Pancreas (tissue), 10 donors: ENCODE data around the gene IL1F10. TPM values are rescaled to one million over a fixed set of nuclear protein-coding genes. Genes with fewer than 3 reads are reported as not detected.

Source experiments
- ATAC-seq, 4 donors: fragments of 200-7000 bp; cut with Tn5 transposase; one replicate each; pipeline versions ENCODE4 v1.8.0 to v1.9.1; 2020; ENCODE audit warnings: mild to moderate bottlenecking in 4 of 4, moderate library complexity in 4 of 4
- DNase-seq, 6 donors: peaks; one replicate each; pipeline ENCODE4 v3.0.0-alpha.2; 2020
- FAIRE-seq: peaks from 2 replicates; lab custom pipeline; 2012; peaks lifted over from hg19 to GRCh38; lab: Jason Lieb, UNC
- H3K27ac ChIP-seq, 4 donors: fragments of 200-600 bp; sonication (generic); 1 replicate in 3 of 4; 2 replicates in 1 of 4; pipeline versions ENCODE4 v1.5.0 to v1.8.0; 2020
- H3K27me3 ChIP-seq, 4 donors: fragments of 200-600 bp; one replicate each; pipeline ENCODE4 v1.8.0; 2021
- H3K36me3 ChIP-seq, 3 donors: fragments of 200-600 bp; sonication (generic) in 1 of 3; one replicate each; pipeline versions ENCODE4 v1.5.0 to v1.8.0; 2020 to 2021
- H3K4me1 ChIP-seq, 3 donors: fragments of 200-600 bp; one replicate each; pipeline ENCODE4 v1.8.0; 2021
- H3K4me3 ChIP-seq, 4 donors: fragments of 200-600 bp; sonication (generic) in 2 of 4; one replicate each; pipeline versions ENCODE4 v1.5.0 to v1.8.0; 2020 to 2021
- H3K9me3 ChIP-seq, 4 donors: fragments of 200-600 bp; one replicate each; pipeline ENCODE4 v1.8.0; 2021
- CTCF ChIP-seq, 4 donors: fragments of 200-600 bp; sonication (generic) in 3 of 4; IDR thresholded peaks; one replicate each; pipeline versions ENCODE4 v1.5.0 to v1.8.0; 2021; ENCODE audit warnings: antibody characterized with exemption in 4 of 4
- WGBS, 2 donors: extraction: QIAGEN DNeasy Blood & Tissue Kit; methylation state at CpG; one replicate each; pipeline ENCODE4 v1.1.7; 2013; 5-methylcytosine and 5-hydroxymethylcytosine counted together
- intact Hi-C, 3 donors: fragments of 100-400 bp; cut with DNase I; formaldehyde crosslinking; loops; one replicate each; pipeline versions ENCODE4 v1.11.1 to v1.14.2; 2022
- polyA plus RNA-seq, 2 donors: library from polyadenylated mRNA; stranded (reverse); fragments of 200-250 nt; gene quantifications; one replicate each; pipeline ENCODE4 v1.2.3, GENCODE V29; 2013
- total RNA-seq, 6 donors: library from RNA; stranded (reverse); fragmentation: NEBNext Ultra II Directional in 4 of 6; extraction: Animal tissue kit (Norgen Biotek cat#: 25700) in 4 of 6; gene quantifications; one replicate each; pipeline versions ENCODE4 v1.2.1 to v1.2.4, GENCODE V29; 2021 to 2023
- donor health status: healthy with polysubstance abuse.
- donor health status: DM: no; HTN: no; CAD: no; lungs with moderate emphysema.
- donor health status: DM: no; HTN: no; CAD: no.
- donor health status: control.
- donor health status: control.
- donor health status: Bipolar disorder and iron deficiency.
- donor health status: DM: yes; HTN: yes; CAD: no.
- donor health status: DM: no; HTN: no; CAD: no.
- donor health status: DM: no; HTN: no; CAD: no.
- donor health status: DM: yes; HTN: yes; CAD: no.

Gene IL1F10
- total RNA-seq (not detected), polyA plus RNA-seq (not detected)

GRCh38 chr2:113067681-113068080, at the start of gene IL1F10:
Gene IL1F10, plus strand, starts transcription at chr2:113067970. Its CDS starts 4,769 bp downstream, at chr2:113072739.
- ATAC-seq, result no peak
- no peak for FAIRE-seq
- Histone ChIP-seq H3K9me3 (no peaks in the 10 kb centered on the region), H3K4me3 (no peak within 1 kb of the TSS), H3K4me1 (no peaks in the 10 kb centered on the region), H3K36me3 (no peaks in the 10 kb centered on the region), H3K27me3 (no peaks in the 10 kb centered on the region), H3K27ac (no peak within 1 kb of the TSS)
- TF ChIP-seq CTCF (IDR thresholded peaks at IDR 0.05), result no peak
- intact Hi-C loops, result no loop called here
- no peak for DNase-seq
- 82 to 91% methylated on average over 3 of the region's 3 CpGs for WGBS, 2 donors

GRCh38 chr2:113018509-113018908, 49.3 kb upstream of the IL1F10 start:
- no peaks in the 10 kb centered on the region for H3K9me3 ChIP-seq
- no peaks in the 10 kb centered on the region for H3K27me3 ChIP-seq
- H3K36me3 ChIP-seq, result no peaks in the 10 kb centered on the region
- no peaks in the 10 kb centered on the region for H3K4me1 ChIP-seq
- no peak for DNase-seq
- intact Hi-C loops, result no loop called here
- no peak overlapping the region for H3K27ac ChIP-seq
- no peak for TF ChIP-seq CTCF (IDR thresholded peaks at IDR 0.05)
- WGBS, 2 donors, result 47 to 67% methylated on average over 3 of the region's 3 CpGs
- ATAC-seq, result no peak
- no peak for FAIRE-seq
- H3K4me3 ChIP-seq, result no peak overlapping the region

GRCh38 chr2:113021312-113021711, 46.5 kb upstream of the IL1F10 start:
- H3K27ac ChIP-seq, result no peak overlapping the region
- H3K9me3 ChIP-seq, result no peaks in the 10 kb centered on the region
- H3K4me1 ChIP-seq, result no peaks in the 10 kb centered on the region
- H3K4me3 ChIP-seq, result no peak overlapping the region
- no peak for TF ChIP-seq CTCF (IDR thresholded peaks at IDR 0.05)
- 48 to 49% methylated on average over 4 of the region's 4 CpGs for WGBS, 2 donors
- FAIRE-seq, result no peak
- no peak for DNase-seq
- H3K36me3 ChIP-seq, result no peaks in the 10 kb centered on the region
- H3K27me3 ChIP-seq, result peaks cover 0 to 3% (median 0%) of the 10 kb centered on the region in 4 donors
- intact Hi-C loops, result no loop called here
- no peak for ATAC-seq

GRCh38 chr2:113024764-113025163, 43.0 kb upstream of the IL1F10 start:
- FAIRE-seq (no peak), ATAC-seq (no peak), DNase-seq (no peak)
- 79 to 81% methylated on average over 2 of the region's 2 CpGs for WGBS, 2 donors
- no peaks in the 10 kb centered on the region for H3K4me1 ChIP-seq
- intact Hi-C loops, result no loop called here
- H3K9me3 ChIP-seq, result no peaks in the 10 kb centered on the region
- no peak overlapping the region for H3K4me3 ChIP-seq
- peaks cover 0 to 3% (median 0%) of the 10 kb centered on the region in 4 donors for H3K27me3 ChIP-seq
- H3K36me3 ChIP-seq, result no peaks in the 10 kb centered on the region
- H3K27ac ChIP-seq, result no peak overlapping the region
- TF ChIP-seq CTCF (IDR thresholded peaks at IDR 0.05), result no peak

GRCh38 chr2:113025737-113026136, 42.0 kb upstream of the IL1F10 start:
- ATAC-seq (no peak), DNase-seq (no peak), FAIRE-seq (no peak)
- Histone ChIP-seq H3K27ac (no peak overlapping the region), H3K4me3 (no peak overlapping the region), H3K36me3 (no peaks in the 10 kb centered on the region), H3K9me3 (no peaks in the 10 kb centered on the region), H3K4me1 (no peaks in the 10 kb centered on the region), H3K27me3 (peaks cover 0 to 3% (median 0%) of the 10 kb centered on the region in 4 donors)
- intact Hi-C loops, result no loop called here
- no peak for TF ChIP-seq CTCF (IDR thresholded peaks at IDR 0.05)
- WGBS, 2 donors, result 52 to 53% methylated on average over 2 of the region's 2 CpGs
